SH-SY5Y (cell line): ENCODE measurements around the gene C1GALT1C1.

Experiments used
- GATA2 ChIP-seq: IDR thresholded peaks from 2 replicates; pipeline ENCODE4 v1.6.1; 2011; ENCODE audit warnings: mild to moderate bottlenecking, low read depth, low read length
- GATA3 ChIP-seq: IDR thresholded peaks from 2 replicates; pipeline ENCODE4 v1.6.1; 2011; ENCODE audit warnings: low read depth, mild to moderate bottlenecking, low read length, moderate library complexity

GRCh38 chrX:120677004-120677652 lies 47.3 kb upstream of the C1GALT1C1 start:
- no peak for TF ChIP-seq GATA3
- TF ChIP-seq GATA2 = no peak
